ENCODE measurements around the gene LRRC55.

GRCh38 chr11:57180964-57181363 is 789 bp upstream of the LRRC55 start:
- TF ChIP-seq CTCF (IDR thresholded peaks at IDR 0.05) (no peak), POLR2A (IDR thresholded peaks at IDR 0.05) (no peak)

Data from esophagus squamous epithelium (tissue), 4 donors.